Posterior vena cava (tissue), 2 donors: Measurements from ENCODE around the gene PSMD12. TPM values are rescaled to one million over a fixed set of nuclear protein-coding genes. Genes with fewer than 3 reads are reported as not detected.
"Not testable (repeated sequence)": the region's sequence is repeated elsewhere in the genome, so short reads cannot be mapped to it uniquely, and the experiment has no call there.

ENCODE experiments used
- DNase-seq: peaks from one replicate; pipeline ENCODE4 v3.0.0-alpha.2; 2020; ENCODE audit warnings: low spot score
- intact Hi-C, 2 donors: fragments of 100-400 bp; cut with DNase I; formaldehyde crosslinking; loops; one replicate each; pipeline versions ENCODE4 v1.14.1 to v1.14.2; 2022 to 2023
- total RNA-seq, 2 donors: library from RNA; stranded (reverse); fragmentation: NEBNext Ultra II Directional; extraction: Animal tissue kit (Norgen Biotek cat#: 25700); gene quantifications; one replicate each; pipeline ENCODE4 v1.2.1, GENCODE V29; 2021
- donor health status: DM: yes; HTN: yes; CAD: no.
- donor health status: DM: yes; HTN: yes; CAD: no.

PSMD12 gene
- total RNA-seq, 2 donors from 2014 or later = 43.5 to 63.0 TPM

- intact Hi-C loops = no loop called here
Measured at GRCh38 chr17:67364847-67365737, 1.3 kb downstream of the PSMD12 start.

GRCh38 chr17:67362173-67362572 is 4.2 kb downstream of the PSMD12 start:
- DNase-seq = no peak
- intact Hi-C loops = no loop called here

More at GRCh38 chr17:67364847-67365737, 1.3 kb downstream of the PSMD12 start:
- no peak for DNase-seq

DNA sequence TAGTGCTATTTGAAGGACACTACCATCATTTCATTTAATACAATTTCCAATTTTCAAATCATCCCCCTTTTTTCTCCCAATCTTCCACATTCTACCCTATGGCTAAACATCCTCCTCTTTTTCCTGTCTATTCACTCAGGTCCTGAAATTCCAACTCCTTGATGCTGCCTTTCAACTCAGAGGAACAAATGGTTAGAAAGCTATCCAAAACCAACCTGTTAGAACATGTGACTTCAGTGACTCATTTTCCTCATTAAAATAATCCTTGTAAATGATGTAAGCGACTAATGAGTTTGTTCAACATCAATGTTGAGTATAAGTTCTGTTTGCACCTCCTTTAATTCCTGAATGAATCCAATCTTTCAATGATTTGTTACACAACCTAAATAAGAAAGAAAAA is 5.5 kb downstream of the PSMD12 start:
- no peak for DNase-seq
- intact Hi-C loops = no loop called here

DNA sequence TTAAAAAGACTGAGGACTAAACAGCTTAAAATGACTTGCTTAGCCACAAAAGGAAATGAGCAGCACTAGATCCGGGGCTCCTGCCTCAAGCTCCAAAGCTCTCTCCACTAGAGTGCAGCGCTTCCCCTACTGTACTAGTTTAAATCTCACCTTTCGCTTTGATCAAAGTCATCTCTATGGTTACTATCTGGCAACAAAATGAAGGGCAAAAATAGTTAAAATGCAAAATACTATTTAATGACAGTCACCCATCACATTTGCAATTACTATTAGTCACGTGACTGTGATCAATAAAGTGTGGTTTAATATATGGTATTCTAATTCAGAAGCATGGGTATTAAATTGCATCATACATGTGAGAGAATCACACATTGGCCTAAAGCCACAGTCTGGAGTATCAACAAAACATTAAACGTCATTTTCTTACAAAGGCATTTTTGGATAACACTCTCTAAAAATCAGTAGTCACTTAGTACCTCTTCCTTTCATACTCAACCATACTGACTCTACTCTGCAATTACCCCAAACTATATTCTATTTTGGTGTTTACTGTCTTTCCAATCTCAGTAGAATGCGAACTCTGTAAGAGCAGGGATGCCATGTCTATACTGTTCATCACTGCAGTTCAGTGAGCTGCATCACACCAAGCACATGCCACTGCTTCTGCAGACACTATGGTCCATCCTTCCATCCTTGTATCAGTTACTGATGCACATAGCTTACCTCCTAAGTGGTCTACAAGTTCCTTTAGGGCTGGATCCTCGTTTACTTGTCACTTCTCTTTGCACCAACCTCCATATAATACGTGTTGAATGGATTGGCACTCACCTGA is 6.2 kb downstream of the PSMD12 start:
- intact Hi-C loops = loop anchor here in 1 of 2 donors (5.0 kb wide), 1 partner anchor 1238 kb away; no protein-coding TSS in a partner anchor
- DNase-seq = no peak

DNA sequence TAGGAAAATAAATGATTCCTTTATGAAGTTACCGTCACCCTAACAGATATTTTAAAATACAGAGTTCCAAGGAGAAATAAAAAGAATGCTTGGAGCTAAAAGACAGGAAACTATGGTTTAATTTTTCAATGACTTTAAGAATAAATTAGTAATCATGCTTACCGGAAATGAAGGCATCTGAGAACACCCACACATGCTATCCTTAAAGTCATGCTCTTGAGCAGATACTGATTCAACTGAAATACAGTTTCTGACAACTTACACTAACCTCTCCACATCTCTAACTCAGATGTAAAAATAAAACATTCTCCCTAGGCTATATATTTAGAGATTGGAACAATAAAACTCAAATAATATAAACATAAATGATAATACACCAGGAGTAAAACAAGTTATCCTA is 7.8 kb downstream of the PSMD12 start:
- intact Hi-C loops = loop anchor here in 1 of 2 donors (5.0 kb wide), 1 partner anchor 1236 kb away; no protein-coding TSS in a partner anchor
- no peak for DNase-seq

GRCh38 chr17:67353929-67354574 is 12.3 kb downstream of the PSMD12 start:
- no peak for DNase-seq
- intact Hi-C loops = no loop called here

DNA sequence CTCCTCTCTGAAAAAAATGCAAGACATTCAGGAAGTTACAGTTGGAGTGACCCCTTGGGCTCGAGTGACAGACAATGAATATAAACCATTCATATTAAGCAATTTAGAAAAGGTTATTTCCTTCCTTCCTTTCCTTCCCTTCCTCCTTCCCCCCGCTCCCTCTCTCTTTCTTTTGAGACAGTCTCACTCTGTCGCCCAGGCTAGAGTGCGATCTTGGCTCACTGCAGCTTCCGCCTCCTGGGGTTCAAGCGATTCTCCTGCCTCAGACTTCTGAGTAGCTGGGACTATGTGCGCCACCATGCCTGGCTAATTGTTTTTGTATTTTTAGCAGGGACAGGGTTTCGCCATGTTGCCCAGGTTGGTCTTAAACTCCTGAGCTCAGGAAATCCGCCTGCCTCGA is 13.2 kb downstream of the PSMD12 start:
- intact Hi-C loops = no loop called here
- no peak for DNase-seq

GRCh38 chr17:67349420-67349819 is 17.0 kb downstream of the PSMD12 start:
- DNase-seq = no peak
- intact Hi-C loops = no loop called here

DNA sequence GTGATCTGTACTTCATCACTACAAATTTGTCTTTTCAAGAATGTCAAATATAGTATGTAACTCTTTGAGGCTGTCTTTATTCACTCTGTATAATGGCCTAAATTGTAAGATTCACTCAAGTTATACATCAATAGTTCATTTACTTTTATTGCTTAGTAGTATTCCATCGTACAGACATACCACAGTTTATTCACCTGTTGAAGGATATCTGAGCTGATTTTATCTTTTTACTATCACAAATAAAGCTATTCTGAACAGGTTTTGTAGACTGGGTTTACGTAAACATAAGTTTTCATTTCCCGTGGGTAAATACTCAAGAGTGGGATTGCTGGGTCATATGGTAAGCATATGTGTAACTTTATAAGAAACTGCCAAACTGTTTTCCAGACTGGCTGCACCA is 18.6 kb downstream of the PSMD12 start:
- intact Hi-C loops = no loop called here
- no peak for DNase-seq

- intact Hi-C loops = no loop called here
- no peak for DNase-seq
Measured at GRCh38 chr17:67343237-67343636, 23.1 kb downstream of the PSMD12 start.

DNA sequence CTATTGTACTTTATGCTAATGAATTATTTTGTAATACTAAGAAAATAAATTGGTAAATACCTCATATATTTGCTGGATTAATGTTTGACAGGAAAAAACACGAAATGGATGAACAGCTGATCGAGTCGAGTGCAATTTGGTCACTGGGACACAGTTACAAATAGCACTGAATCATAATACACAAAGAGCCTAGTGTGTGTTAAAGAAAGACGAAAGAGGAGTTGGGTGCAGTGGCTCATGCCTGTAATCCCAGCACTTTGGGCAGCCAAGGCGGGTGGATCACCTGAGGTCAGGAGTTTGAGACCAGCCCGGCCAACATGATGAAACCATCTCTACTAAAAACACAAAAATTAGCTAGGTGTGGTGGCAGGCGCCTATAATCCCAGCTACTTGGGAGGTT is 28.0 kb downstream of the PSMD12 start:
- DNase-seq, intact Hi-C loops: not testable (repeated sequence)

DNA sequence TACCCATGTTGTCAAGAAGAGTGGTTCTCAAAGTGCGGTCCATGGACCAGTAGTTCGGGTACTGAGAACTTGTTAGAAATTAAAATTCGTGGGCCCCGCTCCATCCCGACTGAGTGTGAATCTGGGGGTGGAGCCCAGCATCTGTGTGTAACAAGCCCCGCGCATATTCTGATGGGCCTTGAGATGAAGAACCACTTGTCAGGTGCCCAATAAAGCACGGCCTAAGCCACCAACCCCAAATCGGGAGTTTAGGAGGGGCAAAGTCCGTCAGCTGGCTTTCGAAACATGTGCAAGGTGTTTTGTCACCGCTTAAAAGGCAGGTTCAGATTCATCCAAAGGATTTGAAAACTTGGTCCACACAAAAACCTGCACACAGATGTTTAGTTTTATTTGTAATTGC is 29.5 kb downstream of the PSMD12 start:
- intact Hi-C loops = no loop called here
- DNase-seq = no peak

DNA sequence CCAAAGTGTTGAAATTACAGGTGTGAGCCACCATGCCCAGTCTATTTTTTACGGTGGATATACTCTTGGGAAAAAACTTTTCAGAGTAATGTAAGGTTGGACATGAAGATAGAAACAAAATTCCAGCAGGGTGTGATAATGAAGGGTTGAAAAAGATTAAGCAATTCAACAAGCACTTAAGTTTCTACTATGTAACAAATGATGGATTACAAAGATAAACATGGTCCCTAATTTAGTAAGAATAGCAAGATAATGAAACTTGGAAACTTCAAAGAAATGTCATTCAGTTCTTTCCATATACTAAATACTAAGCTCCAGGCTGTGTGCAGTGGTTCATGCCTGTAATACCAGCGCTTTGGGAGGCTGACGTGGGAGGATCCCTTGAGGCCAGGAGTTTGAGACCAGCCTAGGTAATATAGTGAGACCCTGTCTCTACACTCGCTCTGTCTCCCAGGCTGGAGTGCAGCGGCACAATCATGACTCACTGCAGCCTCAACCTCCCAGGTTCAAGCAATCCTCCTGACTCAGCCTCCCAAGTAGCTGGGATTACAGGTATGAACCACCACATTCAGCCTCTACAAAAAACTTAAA is 31.0 kb downstream of the PSMD12 start:
- DNase-seq = no peak
- intact Hi-C loops = no loop called here

GRCh38 chr17:67332162-67332508 is 34.2 kb downstream of the PSMD12 start:
- intact Hi-C loops, DNase-seq: not testable (repeated sequence)

DNA sequence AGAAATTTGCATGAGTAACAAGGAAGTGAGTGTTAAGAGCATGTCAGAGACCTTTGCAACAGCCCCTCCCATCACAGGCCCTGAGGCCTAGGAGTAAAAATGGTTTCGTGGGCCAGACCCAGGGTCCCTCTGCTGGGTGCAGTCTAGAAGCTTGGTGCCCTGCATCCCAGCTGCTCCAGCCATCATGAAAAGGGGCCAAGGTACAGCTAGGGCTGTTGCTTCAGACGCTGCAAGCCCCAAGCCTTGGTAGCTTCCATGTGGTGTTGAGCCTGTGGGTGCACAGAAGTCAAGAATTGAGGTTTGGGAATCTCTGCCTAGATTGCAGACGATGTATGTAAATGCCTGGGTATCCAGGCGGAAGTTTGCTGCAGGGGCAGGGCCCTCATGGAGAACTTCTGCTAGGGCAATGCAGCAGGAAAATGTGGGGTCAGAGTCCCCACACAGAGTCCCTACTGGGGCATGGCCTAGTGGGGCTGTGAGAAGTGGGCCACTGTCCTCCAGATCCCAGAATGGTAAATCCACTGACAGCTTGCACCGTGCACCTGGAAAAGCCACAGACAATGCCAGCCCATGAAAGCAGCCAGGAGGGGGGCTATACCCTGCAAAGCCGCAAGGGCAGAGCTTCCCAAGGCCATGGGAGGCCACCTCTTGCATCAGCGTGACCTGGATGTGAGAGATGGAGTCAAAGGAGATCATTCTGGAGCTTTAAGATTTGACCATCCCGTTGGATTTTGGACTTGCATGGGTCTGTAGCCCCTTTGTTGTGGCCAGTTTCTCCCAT is 34.8 kb downstream of the PSMD12 start:
- intact Hi-C loops, DNase-seq: not testable (repeated sequence)

- DNase-seq = no peak
- intact Hi-C loops = no loop called here
Measured at GRCh38 chr17:67328026-67328425, 38.4 kb downstream of the PSMD12 start.

GRCh38 chr17:67326959-67327745 is 39.2 kb downstream of the PSMD12 start:
- intact Hi-C loops = not testable (repeated sequence)

GRCh38 chr17:67326440-67326839 is 39.9 kb downstream of the PSMD12 start:
- no peak for DNase-seq
- intact Hi-C loops = no loop called here

More at GRCh38 chr17:67326959-67327745, 39.2 kb downstream of the PSMD12 start:
- not testable (repeated sequence) for DNase-seq
